22Rv1 (cell line): ENCODE data around the gene MMP14.

Experiments
- CTCF ChIP-seq: fragments of 450-650 bp; IDR thresholded peaks from 2 replicates; pipeline ENCODE4 v1.5.1; 2017; ENCODE audit warnings: mild to moderate bottlenecking
- ZFX ChIP-seq: fragments of 450-650 bp; IDR thresholded peaks from 2 replicates; pipeline ENCODE4 v1.6.1; 2017; ENCODE audit warnings: antibody characterized with exemption, borderline replicate concordance

- TF ChIP-seq CTCF (no peak), ZFX (no peak)
These were observed 57.3 kb downstream of the MMP14 start for GRCh38 chr14:22893706-22894105.
